Sigmoid colon (tissue), 7 donors: ENCODE data around the gene TSTD2. TPM values are rescaled to one million over a fixed set of nuclear protein-coding genes. Genes with fewer than 3 reads are reported as not detected.
A peak's percentile ranks its signal among the peaks of the same experiment; 100 is the strongest.

Source experiments
- DNase-seq: peaks from one replicate; pipeline ENCODE4 v3.0.0-alpha.2; 2019
- H3K27ac ChIP-seq, 4 donors: fragments of 200-600 bp; sonication (generic); one replicate each; pipeline ENCODE4 v1.5.1; 2016 to 2019; ENCODE audit warnings: mild to moderate bottlenecking in 1 of 4
- H3K27me3 ChIP-seq, 3 donors: fragments of 200-600 bp; sonication (generic); one replicate each; pipeline ENCODE4 v1.5.1; 2019; ENCODE audit warnings: mild to moderate bottlenecking in 1 of 3
- H3K36me3 ChIP-seq, 4 donors: fragments of 200-600 bp; sonication (generic); one replicate each; pipeline ENCODE4 v1.5.1; 2016 to 2019
- H3K4me1 ChIP-seq, 4 donors: fragments of 200-600 bp; sonication (generic); one replicate each; pipeline ENCODE4 v1.5.1; 2017 to 2019
- H3K4me3 ChIP-seq, 4 donors: fragments of 200-600 bp; sonication (generic); one replicate each; pipeline ENCODE4 v1.5.1; 2017 to 2019; ENCODE audit warnings: mild to moderate bottlenecking in 2 of 4, moderate library complexity in 1 of 4
- H3K9me3 ChIP-seq, 4 donors: fragments of 200-600 bp in 3 of 4; sonication (generic) in 3 of 4; one replicate each; pipeline versions ENCODE4 v1.5.1 to v1.6.1; 2013 to 2019
- EP300 ChIP-seq, 4 donors: sonication (generic); formaldehyde crosslinking; IDR thresholded peaks; one replicate each; pipeline ENCODE4 v1.6.1; 2017; ENCODE audit warnings: antibody characterized with exemption in 4 of 4
- POLR2A ChIP-seq, 2 donors: fragments of 450-650 bp; IDR thresholded peaks; one replicate each; pipeline ENCODE4 v1.6.1; 2016; ENCODE audit warnings: antibody characterized with exemption in 2 of 2, mild to moderate bottlenecking in 2 of 2, moderate library complexity in 2 of 2
- POLR2AphosphoS5 ChIP-seq, 4 donors: sonication (generic); formaldehyde crosslinking; IDR thresholded peaks; one replicate each; pipeline ENCODE4 v1.6.1; 2017; ENCODE audit warnings: antibody characterized with exemption in 4 of 4
- WGBS, 2 donors: extraction: QIAGEN DNeasy Blood & Tissue Kit; methylation state at CpG; one replicate each; pipeline ENCODE4 v1.1.7; 2013; 5-methylcytosine and 5-hydroxymethylcytosine counted together
- intact Hi-C: fragments of 100-400 bp; cut with DNase I; formaldehyde crosslinking; loops from one replicate; pipeline ENCODE4 v1.15.1; 2023
- polyA plus RNA-seq, 3 donors: library from polyadenylated mRNA; stranded (reverse); fragments of 200-250 nt; gene quantifications; one replicate each; pipeline ENCODE4 v1.2.3, GENCODE V29; 2013
- total RNA-seq, 4 donors: library from RNA; depleted of rRNA; stranded (reverse); fragments of >200 nt; gene quantifications; one replicate each; pipeline ENCODE4 v1.1.0, GENCODE V29; 2016
- TF ChIP-seq, protein P1 (sequence below), 4 experiments: fragments of 450-650 bp in 3 of 4; fragments of 200-600 bp in 1 of 4; IDR thresholded peaks; one replicate each; pipeline ENCODE4 v1.5.1; 2016 to 2019; ENCODE audit warnings: antibody characterized with exemption in 4 of 4, mild to moderate bottlenecking in 3 of 4, moderate library complexity in 2 of 4
- donor health status: healthy with polysubstance abuse.
- donor health status: Bipolar disorder and iron deficiency.
- donor health status: healthy.

Gene TSTD2
- total and polyA plus RNA-seq, 7 donors: 8.4 to 31.2 (median 15.5) TPM

DNA sequence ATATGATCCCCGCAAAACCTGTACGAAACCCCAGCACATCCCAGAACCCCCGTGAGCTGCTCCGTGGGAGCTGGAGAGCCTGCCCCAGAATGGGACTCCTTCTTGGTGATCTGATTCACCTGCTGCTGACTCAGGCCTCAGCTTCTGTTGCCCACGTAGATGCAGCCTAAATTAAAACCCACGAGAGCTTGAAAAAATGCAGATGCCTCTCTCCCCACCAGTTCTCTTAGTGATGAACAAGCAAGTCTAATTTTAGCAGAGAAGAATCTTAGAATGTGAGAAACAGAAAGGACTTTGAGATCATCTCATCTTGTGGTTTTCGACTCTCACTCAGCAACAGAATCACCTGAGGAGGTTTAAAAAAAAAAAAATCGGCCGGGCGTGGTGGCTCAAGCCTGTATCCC is 74.1 kb downstream of the TSTD2 start:
- Histone ChIP-seq H3K27ac (peak overlapping the region; percentile 71 to 91 (median 78)), H3K4me3 (no peak overlapping the region), H3K4me1 (peaks cover 0 to 42% (median 35%) of the 10 kb centered on the region in 4 donors), H3K27me3 (no peaks in the 10 kb centered on the region), H3K9me3 (no peaks in the 10 kb centered on the region), H3K36me3 (peaks cover 0 to 21% (median 14%) of the 10 kb centered on the region in 4 donors)
- DNase-seq: no peak
- WGBS, 2 donors: 63 to 89% methylated on average over 10 of the region's 10 CpGs
- intact Hi-C loops: no loop called here
- TF ChIP-seq POLR2A (IDR thresholded peaks at IDR 0.05) (no peak), POLR2AphosphoS5 (IDR thresholded peaks at IDR 0.05) (no peak), EP300 (IDR thresholded peaks at IDR 0.05) (no peak)
- TF ChIP-seq, protein P1, sequence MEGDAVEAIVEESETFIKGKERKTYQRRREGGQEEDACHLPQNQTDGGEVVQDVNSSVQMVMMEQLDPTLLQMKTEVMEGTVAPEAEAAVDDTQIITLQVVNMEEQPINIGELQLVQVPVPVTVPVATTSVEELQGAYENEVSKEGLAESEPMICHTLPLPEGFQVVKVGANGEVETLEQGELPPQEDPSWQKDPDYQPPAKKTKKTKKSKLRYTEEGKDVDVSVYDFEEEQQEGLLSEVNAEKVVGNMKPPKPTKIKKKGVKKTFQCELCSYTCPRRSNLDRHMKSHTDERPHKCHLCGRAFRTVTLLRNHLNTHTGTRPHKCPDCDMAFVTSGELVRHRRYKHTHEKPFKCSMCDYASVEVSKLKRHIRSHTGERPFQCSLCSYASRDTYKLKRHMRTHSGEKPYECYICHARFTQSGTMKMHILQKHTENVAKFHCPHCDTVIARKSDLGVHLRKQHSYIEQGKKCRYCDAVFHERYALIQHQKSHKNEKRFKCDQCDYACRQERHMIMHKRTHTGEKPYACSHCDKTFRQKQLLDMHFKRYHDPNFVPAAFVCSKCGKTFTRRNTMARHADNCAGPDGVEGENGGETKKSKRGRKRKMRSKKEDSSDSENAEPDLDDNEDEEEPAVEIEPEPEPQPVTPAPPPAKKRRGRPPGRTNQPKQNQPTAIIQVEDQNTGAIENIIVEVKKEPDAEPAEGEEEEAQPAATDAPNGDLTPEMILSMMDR (IDR thresholded peaks at IDR 0.05): no peak

DNA sequence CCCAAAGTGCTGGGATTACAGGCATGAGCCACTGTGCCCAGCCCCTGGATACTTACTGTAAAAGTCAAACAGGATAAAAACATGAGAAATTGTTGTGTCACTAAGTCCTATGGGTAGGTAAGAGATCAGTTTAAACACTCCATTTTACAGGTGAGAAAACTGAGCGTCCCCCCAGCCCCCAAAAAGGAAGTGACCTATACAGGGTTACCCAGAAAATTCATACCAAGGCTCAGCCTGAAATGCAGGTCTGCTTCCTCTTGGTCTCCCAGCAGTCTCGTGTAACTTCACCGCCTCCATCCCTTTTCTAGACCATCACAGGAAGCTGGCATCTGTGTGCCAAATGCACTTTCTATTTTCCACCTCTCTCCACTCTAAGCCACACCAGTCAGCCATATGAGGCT is 74.5 kb downstream of the TSTD2 start:
- H3K4me1 ChIP-seq: peaks cover 0 to 38% (median 31%) of the 10 kb centered on the region in 4 donors
- H3K9me3 ChIP-seq: no peaks in the 10 kb centered on the region
- DNase-seq: no peak
- H3K36me3 ChIP-seq: peaks cover 2 to 25% (median 15%) of the 10 kb centered on the region in 4 donors
- intact Hi-C loops: no loop called here
- 42 to 67% methylated on average over 3 of the region's 3 CpGs for WGBS, 2 donors
- TF ChIP-seq POLR2AphosphoS5 (IDR thresholded peaks at IDR 0.05) (no peak), POLR2A (IDR thresholded peaks at IDR 0.05) (no peak), EP300 (IDR thresholded peaks at IDR 0.05) (no peak)
- TF ChIP-seq, protein P1 (IDR thresholded peaks at IDR 0.05): no peak
- no peaks in the 10 kb centered on the region for H3K27me3 ChIP-seq
- peak overlapping the region; percentile 71 to 91 (median 78) for H3K27ac ChIP-seq
- no peak overlapping the region for H3K4me3 ChIP-seq

DNA sequence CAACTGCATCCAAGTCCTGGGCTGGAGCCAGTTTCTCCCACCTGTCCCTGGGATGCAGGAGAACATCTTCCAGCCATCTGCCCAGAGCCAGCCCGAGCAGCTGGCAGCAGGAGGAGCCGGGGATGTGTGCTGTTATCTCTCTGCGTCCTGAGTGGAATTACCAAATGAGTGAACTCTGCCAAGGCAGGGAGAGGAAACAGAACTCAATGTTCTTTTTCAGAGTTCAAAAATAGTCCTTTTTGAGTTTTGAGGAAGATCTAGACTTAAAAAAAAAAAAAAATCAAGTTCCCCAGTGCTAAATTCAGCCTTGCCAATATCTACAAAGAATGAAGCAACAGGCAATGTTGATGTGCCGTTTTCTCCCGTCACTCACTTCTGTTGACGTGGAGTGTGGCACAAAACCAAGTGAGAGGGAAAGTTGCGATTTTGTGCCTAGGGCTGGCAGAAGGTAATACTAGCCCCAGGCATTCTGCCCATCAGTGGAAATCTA is 75.5 kb downstream of the TSTD2 start:
- H3K4me3 ChIP-seq: no peak overlapping the region
- H3K9me3 ChIP-seq: no peaks in the 10 kb centered on the region
- peak; percentile 87 for DNase-seq
- H3K27me3 ChIP-seq: no peaks in the 10 kb centered on the region
- H3K27ac ChIP-seq: peak overlapping the region; percentile 71 to 91 (median 78)
- TF ChIP-seq, protein P1 (IDR thresholded peaks at IDR 0.05): no peak
- TF ChIP-seq EP300 (IDR thresholded peaks at IDR 0.05) (peak in 3 of 4 donors; percentile 45 to 54 (median 50)), POLR2AphosphoS5 (IDR thresholded peaks at IDR 0.05) (peak; percentile 56 to 82 (median 76)), POLR2A (IDR thresholded peaks at IDR 0.05) (peak in 1 of 2 donors; percentile 24)
- intact Hi-C loops: no loop called here
- H3K36me3 ChIP-seq: peaks cover 6 to 32% (median 21%) of the 10 kb centered on the region in 4 donors
- H3K4me1 ChIP-seq: peaks cover 0 to 30% (median 28%) of the 10 kb centered on the region in 4 donors
- WGBS, 2 donors: 47 to 57% methylated on average over 7 of the region's 7 CpGs

DNA sequence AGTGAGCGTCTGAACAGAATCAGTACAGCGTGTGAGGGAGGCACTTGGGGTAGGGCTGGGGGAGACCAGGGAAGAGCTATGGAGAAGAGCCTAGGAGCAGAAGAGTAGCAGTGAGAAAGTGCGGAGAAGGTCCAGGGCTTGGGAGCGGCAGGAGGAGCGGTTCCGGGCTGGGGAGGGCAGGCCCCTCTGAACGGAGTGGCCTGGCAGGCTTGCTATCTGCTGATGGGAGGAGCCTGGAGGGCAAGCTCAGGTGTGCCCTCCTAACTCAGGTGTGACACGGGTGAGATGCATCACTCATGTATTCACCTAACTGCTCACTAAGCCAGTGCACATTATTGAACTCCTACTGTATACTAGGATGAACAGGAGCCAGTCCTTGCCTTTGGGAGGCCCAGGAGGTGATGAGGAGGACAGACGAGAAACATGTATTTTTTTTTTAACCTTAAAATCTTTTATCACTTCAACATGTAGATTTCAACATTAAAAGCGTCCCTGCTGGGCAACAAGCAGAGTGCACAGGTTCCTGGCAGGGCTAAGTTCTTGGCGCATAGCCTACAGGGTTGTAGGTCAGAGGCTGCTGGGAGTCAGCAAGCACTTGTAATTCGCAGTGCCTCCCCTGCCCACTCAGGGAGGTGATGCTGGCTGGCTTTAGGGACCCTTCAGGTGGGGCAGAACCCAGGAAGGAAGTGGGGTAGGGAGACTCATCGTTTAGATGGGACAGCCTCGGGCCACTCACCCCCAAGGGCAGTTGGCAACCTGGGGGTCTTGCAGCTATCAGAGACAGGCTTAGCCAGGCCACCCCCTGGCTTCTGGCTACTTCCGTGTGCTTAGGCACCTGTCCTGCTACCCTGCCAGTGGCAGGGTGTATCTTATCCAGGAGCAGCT is 76.2 kb downstream of the TSTD2 start:
- H3K4me1 ChIP-seq: peaks cover 0 to 30% (median 28%) of the 10 kb centered on the region in 4 donors
- intact Hi-C loops: no loop called here
- no peaks in the 10 kb centered on the region for H3K9me3 ChIP-seq
- peak overlapping the region; percentile 71 to 91 (median 78) for H3K27ac ChIP-seq
- 63 to 78% methylated on average over 15 of the region's 15 CpGs for WGBS, 2 donors
- H3K36me3 ChIP-seq: peaks cover 6 to 29% (median 21%) of the 10 kb centered on the region in 4 donors
- DNase-seq: peak; percentile 73
- H3K4me3 ChIP-seq: no peak overlapping the region
- TF ChIP-seq, protein P1 (IDR thresholded peaks at IDR 0.05): no peak
- TF ChIP-seq POLR2AphosphoS5 (IDR thresholded peaks at IDR 0.05): no peak
- TF ChIP-seq POLR2A (IDR thresholded peaks at IDR 0.05): no peak
- no peak for TF ChIP-seq EP300 (IDR thresholded peaks at IDR 0.05)
- no peaks in the 10 kb centered on the region for H3K27me3 ChIP-seq
